Pancreas (tissue), 10 donors: ENCODE data around the gene SEC22B. TPM values are rescaled to one million over a fixed set of nuclear protein-coding genes. Genes with fewer than 3 reads are reported as not detected.
"Not testable (repeated sequence)": the region's sequence is repeated elsewhere in the genome, so short reads cannot be mapped to it uniquely, and the experiment has no call there.

Experiments used
- ATAC-seq, 4 donors: fragments of 200-7000 bp; cut with Tn5 transposase; one replicate each; pipeline versions ENCODE4 v1.8.0 to v1.9.1; 2020; ENCODE audit warnings: mild to moderate bottlenecking in 4 of 4, moderate library complexity in 4 of 4
- DNase-seq, 6 donors: peaks; one replicate each; pipeline ENCODE4 v3.0.0-alpha.2; 2020
- FAIRE-seq: peaks from 2 replicates; lab custom pipeline; 2012; peaks lifted over from hg19 to GRCh38; lab: Jason Lieb, UNC
- H3K27ac ChIP-seq, 4 donors: fragments of 200-600 bp; sonication (generic); 1 replicate in 3 of 4; 2 replicates in 1 of 4; pipeline versions ENCODE4 v1.5.0 to v1.8.0; 2020
- H3K27me3 ChIP-seq, 4 donors: fragments of 200-600 bp; one replicate each; pipeline ENCODE4 v1.8.0; 2021
- H3K36me3 ChIP-seq, 3 donors: fragments of 200-600 bp; sonication (generic) in 1 of 3; one replicate each; pipeline versions ENCODE4 v1.5.0 to v1.8.0; 2020 to 2021
- H3K4me1 ChIP-seq, 3 donors: fragments of 200-600 bp; one replicate each; pipeline ENCODE4 v1.8.0; 2021
- H3K4me3 ChIP-seq, 4 donors: fragments of 200-600 bp; sonication (generic) in 2 of 4; one replicate each; pipeline versions ENCODE4 v1.5.0 to v1.8.0; 2020 to 2021
- H3K9me3 ChIP-seq, 4 donors: fragments of 200-600 bp; one replicate each; pipeline ENCODE4 v1.8.0; 2021
- CTCF ChIP-seq, 4 donors: fragments of 200-600 bp; sonication (generic) in 3 of 4; IDR thresholded peaks; one replicate each; pipeline versions ENCODE4 v1.5.0 to v1.8.0; 2021; ENCODE audit warnings: antibody characterized with exemption in 4 of 4
- WGBS, 2 donors: extraction: QIAGEN DNeasy Blood & Tissue Kit; methylation state at CpG; one replicate each; pipeline ENCODE4 v1.1.7; 2013; 5-methylcytosine and 5-hydroxymethylcytosine counted together
- intact Hi-C, 3 donors: fragments of 100-400 bp; cut with DNase I; formaldehyde crosslinking; loops; one replicate each; pipeline versions ENCODE4 v1.11.1 to v1.14.2; 2022
- polyA plus RNA-seq, 2 donors: library from polyadenylated mRNA; stranded (reverse); fragments of 200-250 nt; gene quantifications; one replicate each; pipeline ENCODE4 v1.2.3, GENCODE V29; 2013
- total RNA-seq, 6 donors: library from RNA; stranded (reverse); fragmentation: NEBNext Ultra II Directional in 4 of 6; extraction: Animal tissue kit (Norgen Biotek cat#: 25700) in 4 of 6; gene quantifications; one replicate each; pipeline versions ENCODE4 v1.2.1 to v1.2.4, GENCODE V29; 2021 to 2023
- donor health status: healthy with polysubstance abuse.
- donor health status: DM: no; HTN: no; CAD: no; lungs with moderate emphysema.
- donor health status: DM: no; HTN: no; CAD: no.
- donor health status: control.
- donor health status: control.
- donor health status: Bipolar disorder and iron deficiency.
- donor health status: DM: yes; HTN: yes; CAD: no.
- donor health status: DM: no; HTN: no; CAD: no.
- donor health status: DM: no; HTN: no; CAD: no.
- donor health status: DM: yes; HTN: yes; CAD: no.

SEC22B gene
- total RNA-seq (10 to 100 TPM; 12.0 to 18.0 (median 15.2) TPM), polyA plus RNA-seq (10 to 100 TPM; 11.6 to 17.8 TPM)

GRCh38 chr1:120176092-120176855, at the start of gene SEC22B:
SEC22B (minus strand) TSS chr1:120176520; CDS start chr1:120176381, 139 bp downstream.
- peak within 1 kb of the TSS; percentile 65 to 86 (median 76) for H3K4me3 ChIP-seq
- TF ChIP-seq CTCF (IDR thresholded peaks at IDR 0.05): no peak
- WGBS, 2 donors: 2% methylated on average over 39 of the region's 39 CpGs
- H3K9me3 ChIP-seq: no peaks in the 10 kb centered on the region
- peak; percentile 93 to 95 (median 94) for ATAC-seq
- FAIRE-seq: no peak
- intact Hi-C loops: no loop called here
- no peaks in the 10 kb centered on the region for H3K36me3 ChIP-seq
- H3K4me1 ChIP-seq: no peaks in the 10 kb centered on the region
- peak; percentile 82 to 93 (median 85) for DNase-seq
- peak within 1 kb of the TSS; percentile 66 to 93 (median 91) for H3K27ac ChIP-seq
- no peaks in the 10 kb centered on the region for H3K27me3 ChIP-seq

GRCh38 chr1:120217933-120218332, 41.6 kb upstream of the SEC22B start:
- DNase-seq, H3K27ac ChIP-seq, intact Hi-C loops, H3K27me3 ChIP-seq, H3K36me3 ChIP-seq, FAIRE-seq, H3K9me3 ChIP-seq, H3K4me3 ChIP-seq, H3K4me1 ChIP-seq, ATAC-seq: not testable (repeated sequence)
- WGBS, 2 donors: 91 to 100% methylated on average over 2 of the region's 2 CpGs

GRCh38 chr1:120217175-120217929, 41.0 kb upstream of the SEC22B start:
- H3K27ac ChIP-seq, H3K36me3 ChIP-seq, DNase-seq, H3K4me1 ChIP-seq, FAIRE-seq, H3K9me3 ChIP-seq, intact Hi-C loops, H3K27me3 ChIP-seq, H3K4me3 ChIP-seq: not testable (repeated sequence)
- WGBS, 2 donors: 30 to 39% methylated on average over 2 of the region's 3 CpGs
- peak in 2 of 4 donors; percentile 23 to 56 for ATAC-seq

GRCh38 chr1:120213606-120214005, 37.3 kb upstream of the SEC22B start:
- H3K4me1 ChIP-seq, H3K4me3 ChIP-seq, H3K9me3 ChIP-seq, FAIRE-seq, H3K36me3 ChIP-seq, DNase-seq, H3K27ac ChIP-seq, intact Hi-C loops, H3K27me3 ChIP-seq: not testable (repeated sequence)
- no CpG with 5 or more reads among the region's 2 CpGs for WGBS, 2 donors
- ATAC-seq: peak in 3 of 4 donors; percentile 77 to 92 (median 92)

- WGBS, 2 donors: no CpG with 5 or more reads among the region's 6 CpGs
- FAIRE-seq, intact Hi-C loops: not testable (repeated sequence)
These were observed 34.4 kb upstream of the SEC22B start for GRCh38 chr1:120210754-120211153.

GRCh38 chr1:120196863-120197775, 20.8 kb upstream of the SEC22B start:
- H3K27me3 ChIP-seq, FAIRE-seq, H3K36me3 ChIP-seq, intact Hi-C loops, H3K9me3 ChIP-seq, H3K4me1 ChIP-seq, H3K27ac ChIP-seq: not testable (repeated sequence)
- WGBS, 2 donors: 13 to 15% methylated on average over 30 to 50 of the region's 55 CpGs
- peak in 3 of 6 donors; percentile 8 to 50 (median 17) for DNase-seq
- peak overlapping the region in 1 of 4 donors; percentile 26 for H3K4me3 ChIP-seq
- peak; percentile 35 to 77 (median 64) for ATAC-seq

More at GRCh38 chr1:120210754-120211153, 34.4 kb upstream of the SEC22B start:
- DNase-seq, H3K27ac ChIP-seq, H3K4me3 ChIP-seq, H3K9me3 ChIP-seq, ATAC-seq, H3K4me1 ChIP-seq, H3K27me3 ChIP-seq, H3K36me3 ChIP-seq: not testable (repeated sequence)

- H3K4me1 ChIP-seq, FAIRE-seq, H3K9me3 ChIP-seq, H3K27ac ChIP-seq, H3K27me3 ChIP-seq, H3K36me3 ChIP-seq, H3K4me3 ChIP-seq, ATAC-seq, intact Hi-C loops, DNase-seq: not testable (repeated sequence)
- WGBS, 2 donors: 70 to 77% methylated on average over 2 of the region's 3 CpGs
These were observed 12.3 kb upstream of the SEC22B start for GRCh38 chr1:120188626-120189025.

GRCh38 chr1:120182176-120182707, 5.9 kb upstream of the SEC22B start:
- H3K4me3 ChIP-seq, H3K36me3 ChIP-seq, H3K9me3 ChIP-seq, H3K27me3 ChIP-seq, intact Hi-C loops, H3K4me1 ChIP-seq, FAIRE-seq, ATAC-seq, DNase-seq, H3K27ac ChIP-seq: not testable (repeated sequence)
- 88 to 97% methylated on average over 2 of the region's 2 CpGs for WGBS, 2 donors

- H3K4me1 ChIP-seq, FAIRE-seq, intact Hi-C loops, H3K9me3 ChIP-seq, H3K27me3 ChIP-seq, H3K36me3 ChIP-seq: not testable (repeated sequence)
- H3K4me3 ChIP-seq: peak overlapping the region in 2 of 4 donors; percentile 16 to 20
- ATAC-seq (peak in 3 of 4 donors; percentile 7 to 39 (median 26)), DNase-seq (peak; percentile 12 to 51 (median 20))
- WGBS, 2 donors: 15 to 20% methylated on average over 16 of the region's 29 CpGs
- H3K27ac ChIP-seq: peak overlapping the region in 3 of 4 donors; percentile 28 to 69 (median 54)
These were observed 3.7 kb upstream of the SEC22B start for GRCh38 chr1:120179811-120180690.
